HG02852 (cell line): Measurements from ENCODE around the gene DDRGK1.

Experiments used
- ATAC-seq: cut with Tn5 transposase; IDR thresholded peaks from one replicate; pipeline ENCODE4 v1.9.1; 2021; ENCODE audit warnings: mild to moderate bottlenecking, moderate library complexity; ENCODE audit not compliant: unreplicated experiment

DDRGK1 gene

GRCh38 chr20:3204124-3204794 lies at the start of gene DDRGK1:
Gene DDRGK1, minus strand, starts transcription at chr20:3204682. Its CDS starts 55 bp downstream, at chr20:3204627.
- ATAC-seq, result peak; percentile 81

DNA sequence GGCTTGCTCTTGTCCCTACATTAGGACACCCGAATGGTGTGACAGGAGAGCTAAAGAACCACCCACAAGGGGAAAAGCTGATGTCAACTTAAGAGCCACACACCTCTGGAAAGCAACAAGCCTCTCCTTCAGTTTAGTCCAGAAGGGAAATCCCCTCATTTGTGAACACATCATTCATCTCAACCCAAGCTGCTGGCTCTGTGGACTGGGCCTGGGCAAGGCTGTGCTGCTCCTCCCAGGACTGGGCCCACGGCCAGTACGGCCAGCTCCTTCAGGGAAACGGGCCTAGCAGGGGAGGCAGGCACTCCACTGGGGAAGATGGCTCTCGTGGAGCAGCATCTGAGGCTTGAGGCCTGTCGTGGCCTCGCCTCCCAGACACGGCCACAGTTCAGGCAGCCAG lies 47.3 kb upstream of the DDRGK1 start:
- ATAC-seq, result no peak

DNA sequence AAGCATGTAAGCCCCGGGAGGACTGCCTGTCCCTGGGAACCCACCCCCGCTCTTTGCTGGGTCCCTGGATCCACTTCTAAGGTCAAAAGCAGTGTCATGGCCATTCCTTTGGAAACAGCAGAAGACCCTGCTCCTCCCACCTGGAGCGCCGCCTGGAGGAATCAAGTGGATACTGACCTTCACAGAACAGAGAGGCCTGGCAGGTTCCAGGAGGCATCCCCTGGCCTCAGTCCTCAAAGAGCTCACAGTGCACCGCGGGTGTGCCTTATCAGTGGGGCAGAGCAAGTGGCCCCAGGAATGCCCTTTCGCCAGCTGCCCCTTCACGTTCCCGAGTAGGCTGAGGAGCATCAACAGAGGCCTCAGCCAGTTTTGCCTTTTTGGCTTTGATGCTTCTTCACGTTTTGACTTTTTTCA lies 45.6 kb upstream of the DDRGK1 start:
- ATAC-seq, result no peak

DNA sequence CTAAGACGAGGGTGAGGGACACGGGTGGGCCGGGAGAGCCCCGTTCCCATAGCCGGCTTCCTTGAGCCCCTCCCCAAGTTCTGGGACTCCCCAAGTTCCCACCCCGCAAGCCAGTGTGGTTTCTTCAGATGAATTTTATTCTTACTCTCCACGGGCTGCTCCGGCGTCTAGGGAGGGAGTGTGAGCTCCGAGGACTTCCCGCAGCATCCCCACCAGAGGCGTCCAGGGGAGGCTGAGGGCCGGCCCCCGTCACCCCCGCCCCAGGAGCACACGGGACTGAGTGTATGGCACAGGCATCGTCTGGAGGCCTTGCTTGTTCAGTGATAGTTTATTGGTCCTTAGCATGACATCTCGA lies 44.5 kb upstream of the DDRGK1 start:
- no peak for ATAC-seq

DNA sequence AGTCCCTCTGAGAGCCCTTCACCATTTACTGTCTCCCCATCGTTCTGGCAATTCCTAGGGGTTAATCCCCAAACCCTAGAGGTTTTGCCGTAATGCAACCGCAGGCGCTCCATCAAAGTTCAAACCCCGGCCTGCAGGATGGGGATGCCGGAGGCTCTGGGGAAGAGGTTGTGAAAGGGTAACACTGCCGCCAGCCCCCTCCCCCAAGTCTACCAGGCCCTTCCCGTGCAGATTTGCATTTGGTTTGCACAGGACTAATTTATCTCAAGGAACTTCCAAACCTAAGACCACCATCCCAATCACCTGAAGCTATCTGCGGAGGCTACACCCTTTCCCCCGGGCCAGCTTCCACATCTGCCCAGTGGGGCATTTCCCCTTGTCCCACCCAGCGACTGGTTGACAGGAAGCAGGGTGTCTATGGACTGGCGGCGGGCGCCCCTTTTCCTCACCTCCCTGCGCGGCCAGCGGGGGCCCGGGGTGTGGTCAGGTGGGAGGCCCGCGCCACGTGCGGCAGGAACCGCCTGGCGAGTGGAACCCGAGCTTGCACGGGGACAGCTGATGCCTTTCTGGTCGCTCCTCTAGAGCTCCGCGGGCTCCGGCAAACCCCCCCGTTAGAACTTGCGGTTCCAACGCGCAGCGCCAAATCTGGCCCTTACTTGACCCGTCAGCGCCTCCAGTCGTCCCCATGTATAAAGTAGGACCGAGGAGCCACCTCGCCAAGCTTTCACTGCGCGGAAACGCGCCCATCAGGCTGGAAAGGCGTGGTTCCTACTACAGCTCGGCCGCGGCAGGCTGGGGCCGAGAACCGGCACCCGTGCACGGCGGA lies 43.9 kb upstream of the DDRGK1 start:
- ATAC-seq, result no peak

DNA sequence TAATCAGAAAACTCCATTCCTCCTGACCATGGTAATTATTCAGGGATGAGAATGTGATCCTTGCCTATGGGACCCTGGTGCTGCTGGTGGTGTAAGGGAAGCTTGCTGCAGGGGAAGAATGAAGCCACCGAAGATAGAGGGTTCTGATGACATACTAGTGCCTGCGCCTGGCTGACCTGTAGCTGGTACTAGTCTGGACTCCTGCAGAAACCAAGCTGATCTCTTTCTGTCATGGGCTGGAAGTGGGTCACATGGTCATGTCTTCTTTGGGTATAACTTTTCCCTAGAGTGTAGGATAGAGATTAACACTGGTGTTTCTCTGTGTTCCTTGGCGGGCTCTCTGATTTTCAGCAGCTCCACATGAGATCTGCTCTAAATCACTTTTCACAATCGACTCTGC lies 43.2 kb upstream of the DDRGK1 start:
- ATAC-seq, result no peak

- no peak for ATAC-seq
These were observed 42.2 kb upstream of the DDRGK1 start for GRCh38 chr20:3246682-3247081.

DNA sequence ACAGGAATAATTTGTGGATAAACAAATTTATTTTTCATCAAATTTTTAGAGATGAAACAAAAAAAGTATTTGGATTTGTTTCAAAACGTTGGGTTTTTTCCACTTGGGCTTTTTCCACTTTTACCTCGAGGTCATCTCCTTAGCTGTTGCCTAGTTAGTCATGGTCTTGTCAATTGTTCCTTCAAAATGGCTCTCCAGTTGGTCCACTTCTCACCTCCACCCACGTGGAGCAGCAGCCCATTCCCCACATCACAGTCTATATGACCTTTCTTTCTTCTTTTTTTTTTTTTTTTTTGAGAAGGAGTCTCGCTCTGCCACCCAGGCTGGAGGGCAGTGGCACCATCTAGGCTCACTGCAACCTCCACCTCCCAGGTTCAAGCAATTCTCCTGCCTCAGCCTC lies 41.2 kb upstream of the DDRGK1 start:
- no peak for ATAC-seq

DNA sequence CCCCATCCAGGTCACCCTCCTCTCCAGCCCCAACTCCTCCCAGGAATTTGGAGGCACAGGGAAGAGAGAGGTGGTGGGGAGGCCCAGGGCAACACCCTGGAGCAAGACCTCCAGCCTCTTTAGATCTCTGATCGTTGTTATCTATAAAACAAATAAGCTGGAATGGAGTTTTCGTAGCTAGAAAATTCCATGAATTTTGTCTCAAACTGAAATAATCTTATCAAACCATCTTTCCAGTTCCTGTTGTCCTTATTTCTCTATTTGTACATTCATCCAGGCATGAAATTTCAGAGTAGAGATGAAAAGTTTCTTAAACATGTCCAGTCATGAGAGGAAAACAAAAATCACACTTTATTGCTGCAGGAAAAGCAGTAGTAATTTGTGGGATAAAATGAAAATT lies 40.7 kb upstream of the DDRGK1 start:
- ATAC-seq, result no peak

DNA sequence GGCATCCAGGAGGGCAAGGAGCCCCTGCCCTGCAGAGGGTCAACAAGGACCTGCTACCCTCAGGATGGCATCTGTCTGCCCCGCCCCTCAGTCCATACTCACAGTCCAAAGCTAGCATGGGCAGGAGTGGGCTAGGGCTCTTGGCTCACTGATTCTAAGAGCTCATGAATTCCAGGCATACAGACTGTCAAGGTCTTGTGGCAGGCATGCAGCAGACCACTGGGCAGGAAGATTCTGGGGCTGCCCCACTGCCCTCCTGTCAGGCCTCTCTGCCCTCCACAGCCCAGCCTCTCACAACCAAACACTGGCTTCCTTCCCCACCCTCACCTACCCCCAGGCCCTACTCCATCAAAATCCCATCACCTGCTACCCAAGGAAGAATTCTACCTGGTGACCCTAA lies 40.1 kb upstream of the DDRGK1 start:
- ATAC-seq, result no peak

DNA sequence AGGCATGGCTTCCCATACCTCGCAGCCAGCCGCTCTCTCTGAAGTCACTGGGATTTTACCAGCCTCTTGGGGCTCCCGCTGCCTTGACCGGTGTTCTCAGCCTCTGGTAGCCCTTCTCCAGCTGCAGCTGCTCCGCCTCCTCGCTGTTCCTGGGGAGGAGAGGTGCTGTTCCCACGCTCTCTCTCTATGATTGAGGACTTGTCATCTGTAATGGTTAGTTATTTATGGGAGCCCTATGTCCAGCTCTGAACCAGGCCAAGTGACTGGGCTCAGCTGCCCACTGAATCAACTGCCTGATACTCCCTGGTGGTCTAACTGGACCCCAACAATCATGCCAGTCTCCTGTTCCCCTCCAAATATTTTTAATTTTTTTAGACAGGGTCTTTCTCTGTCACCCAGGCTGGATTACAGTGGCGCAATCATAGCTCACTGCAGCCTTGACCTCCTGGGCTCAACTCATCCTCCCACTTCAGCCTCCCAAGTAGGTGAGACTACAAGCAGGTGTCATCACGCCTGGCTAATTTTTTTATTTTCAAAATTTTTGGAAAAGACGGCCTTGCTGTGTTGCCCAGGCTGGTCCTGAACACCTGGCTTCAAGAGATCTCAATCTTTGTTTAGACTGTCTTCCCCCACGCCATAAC lies 39.4 kb upstream of the DDRGK1 start:
- no peak for ATAC-seq

DNA sequence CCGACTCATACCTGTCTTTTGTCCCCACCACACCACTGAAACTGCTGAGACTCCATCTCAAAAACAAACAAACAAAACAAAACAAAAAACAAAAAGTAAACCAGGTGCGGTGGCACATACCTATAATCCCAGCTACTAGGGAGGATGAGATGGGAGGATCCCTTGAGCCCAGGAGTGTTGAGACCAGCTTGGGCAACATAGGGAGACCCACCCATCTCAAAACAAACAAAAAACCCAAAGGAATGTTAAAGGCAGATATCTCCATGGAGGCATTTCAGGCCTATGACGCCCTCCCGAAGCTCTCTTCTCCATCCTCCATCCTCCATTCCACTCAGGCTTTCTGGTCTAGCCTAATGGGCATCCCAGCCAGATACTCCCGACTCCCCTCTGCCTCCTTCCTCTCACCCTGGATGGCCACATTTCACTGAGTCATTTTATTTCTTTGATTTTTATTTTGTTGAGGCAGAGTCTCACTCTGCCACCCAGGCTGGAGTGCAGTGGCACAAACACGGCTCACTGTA lies 37.8 kb upstream of the DDRGK1 start:
- ATAC-seq, result no peak

- no peak for ATAC-seq
These were observed 36.4 kb upstream of the DDRGK1 start for GRCh38 chr20:3240776-3241363.

- no peak for ATAC-seq
These were observed 35.6 kb upstream of the DDRGK1 start for GRCh38 chr20:3239867-3240775.

GRCh38 chr20:3239026-3239866 lies 34.8 kb upstream of the DDRGK1 start, which contains the start of gene SLC4A11:
Gene SLC4A11, minus strand, starts transcription at chr20:3239190. Its CDS starts 53 bp downstream, at chr20:3239137.
- peak; percentile 57 for ATAC-seq

- peak; percentile 37 for ATAC-seq
These were observed 34.1 kb upstream of the DDRGK1 start for GRCh38 chr20:3238616-3239025.

DNA sequence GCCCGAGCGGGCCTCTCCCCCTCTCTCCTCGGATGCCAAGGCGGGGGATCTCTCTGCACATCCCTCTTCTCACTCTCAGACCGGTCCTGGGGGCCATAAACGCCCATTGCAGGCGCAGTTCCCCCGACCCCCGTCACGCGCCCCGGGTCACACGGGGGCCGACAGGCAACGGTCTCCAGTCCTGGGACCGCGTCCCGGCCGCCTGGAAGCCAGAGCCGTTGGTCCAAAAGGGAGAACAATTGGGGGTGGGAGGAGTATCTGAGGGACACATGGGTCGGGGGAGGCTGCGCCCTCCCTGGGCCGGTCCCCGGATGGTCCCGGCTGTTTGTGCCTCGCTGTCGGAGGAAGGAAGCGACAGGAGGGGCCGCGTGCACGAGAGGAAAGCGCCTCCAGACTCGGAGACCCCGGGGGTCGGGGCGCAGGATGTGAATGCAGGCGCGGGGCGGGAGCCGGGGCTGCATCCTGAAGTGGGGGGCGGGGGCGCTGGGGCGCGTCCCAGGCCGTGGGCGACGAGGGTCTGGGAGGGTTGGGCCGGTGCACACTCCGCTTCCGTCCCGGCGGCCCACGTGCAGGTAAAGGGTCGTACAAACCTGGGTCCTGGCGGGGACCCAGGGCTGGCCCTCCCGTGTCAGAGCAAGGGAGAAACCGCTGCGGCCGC lies 33.6 kb upstream of the DDRGK1 start:
- ATAC-seq, result peak; percentile 6

GRCh38 chr20:3237011-3237957 lies 32.8 kb upstream of the DDRGK1 start:
- ATAC-seq, result no peak
